Measurements from ENCODE around the gene GPATCH2L.

Gene GPATCH2L

DNA sequence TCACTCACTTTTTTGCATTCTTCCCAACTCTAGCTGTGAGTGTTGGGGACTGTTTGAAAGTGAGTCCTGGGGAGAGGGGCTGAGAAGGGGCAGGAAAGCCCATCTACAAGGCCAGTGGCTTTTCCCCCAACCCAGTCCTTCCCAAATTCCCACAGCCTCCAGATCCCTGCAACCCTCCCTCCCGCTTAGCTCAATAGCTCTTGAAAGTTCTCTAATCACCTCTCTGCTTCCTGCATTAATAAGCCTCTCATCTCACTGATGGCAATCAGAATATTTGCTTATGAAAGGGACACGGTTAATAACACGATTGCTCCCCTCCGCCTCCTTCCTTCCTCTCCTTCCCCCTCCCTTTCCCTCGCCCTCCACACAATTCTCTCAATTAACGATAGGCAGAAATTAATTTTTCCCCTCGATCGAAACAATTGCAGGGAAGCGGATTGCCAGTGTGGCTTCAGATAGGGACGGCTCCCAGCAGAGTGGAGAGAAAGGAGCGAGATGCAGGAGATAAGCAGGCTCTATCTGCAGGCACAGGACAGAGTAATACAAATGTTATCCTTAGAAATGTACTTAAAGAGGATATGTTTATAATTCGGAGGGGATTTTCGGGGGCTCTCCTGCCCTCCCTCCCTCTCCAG is 15.1 kb upstream of the GPATCH2L start:
- DNase-seq, result no peak

GRCh38 chr14:76138119-76138757 is 13.5 kb upstream of the GPATCH2L start:
- DNase-seq, result no peak

- no peak for DNase-seq
Observed at GRCh38 chr14:76138758-76139723, 12.7 kb upstream of the GPATCH2L start.

- no peak for DNase-seq
Observed at GRCh38 chr14:76143642-76144041, 8.1 kb upstream of the GPATCH2L start.

DNA sequence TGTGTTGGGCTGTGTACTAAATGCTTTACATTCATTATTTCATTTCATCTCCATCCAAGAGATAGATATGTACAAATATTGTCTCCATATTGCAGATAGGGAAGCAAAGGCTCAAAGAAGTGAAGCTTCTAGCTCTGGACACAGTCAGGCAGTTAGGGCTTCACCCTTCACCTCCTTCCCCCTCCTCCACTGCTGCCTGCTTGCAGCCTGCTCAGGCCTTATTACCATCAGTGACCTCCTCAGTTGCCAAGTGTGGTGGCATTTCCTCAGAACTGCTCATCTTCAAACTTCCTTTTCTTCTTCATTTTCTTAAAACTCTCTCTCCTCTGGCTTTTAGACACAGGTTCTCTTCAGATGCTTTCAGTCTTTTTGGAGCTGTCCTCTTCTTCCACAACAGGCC is 4.7 kb upstream of the GPATCH2L start:
- DNase-seq, result no peak

GRCh38 chr14:76149196-76149595 is 2.5 kb upstream of the GPATCH2L start:
- DNase-seq, result no peak

DNA sequence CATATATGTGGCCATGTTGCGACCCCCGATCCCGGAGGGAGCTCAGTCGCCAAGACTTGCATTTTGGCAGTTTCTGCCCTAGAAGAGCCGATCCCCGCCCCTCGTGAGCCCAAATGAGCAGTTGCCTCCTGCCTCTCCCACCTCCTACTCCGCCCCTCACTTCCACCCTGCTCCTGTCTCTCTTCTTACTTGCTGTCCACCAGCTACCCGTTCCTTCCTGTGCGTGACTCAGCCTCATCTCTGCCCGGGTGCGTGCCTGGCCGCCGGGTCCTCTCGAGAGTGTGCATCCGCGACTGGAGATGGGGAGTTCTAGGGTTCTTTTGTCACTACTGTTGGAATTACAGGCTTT is 585 bp downstream of the GPATCH2L start:
- peak; percentile 32 for DNase-seq

DNA sequence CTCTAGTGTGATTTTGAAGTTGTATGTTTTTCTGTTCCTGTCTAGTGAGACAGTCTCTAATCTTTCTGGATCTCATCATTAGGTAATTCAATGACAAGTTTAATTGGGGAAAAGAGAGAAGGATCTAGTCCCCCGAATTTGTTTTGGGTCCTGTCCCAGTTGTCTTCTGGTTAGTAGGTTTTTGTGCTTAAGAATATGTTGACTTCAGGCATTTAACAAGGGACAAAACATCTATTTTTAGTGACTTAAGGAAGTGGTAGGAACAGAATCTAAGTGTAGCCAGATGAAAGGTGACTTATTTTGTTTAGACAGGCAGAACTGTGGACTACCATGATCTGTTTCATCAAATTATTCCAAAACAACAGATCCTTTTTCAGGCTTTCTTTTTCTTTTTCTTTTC is 2.2 kb downstream of the GPATCH2L start:
- DNase-seq, result no peak

DNA sequence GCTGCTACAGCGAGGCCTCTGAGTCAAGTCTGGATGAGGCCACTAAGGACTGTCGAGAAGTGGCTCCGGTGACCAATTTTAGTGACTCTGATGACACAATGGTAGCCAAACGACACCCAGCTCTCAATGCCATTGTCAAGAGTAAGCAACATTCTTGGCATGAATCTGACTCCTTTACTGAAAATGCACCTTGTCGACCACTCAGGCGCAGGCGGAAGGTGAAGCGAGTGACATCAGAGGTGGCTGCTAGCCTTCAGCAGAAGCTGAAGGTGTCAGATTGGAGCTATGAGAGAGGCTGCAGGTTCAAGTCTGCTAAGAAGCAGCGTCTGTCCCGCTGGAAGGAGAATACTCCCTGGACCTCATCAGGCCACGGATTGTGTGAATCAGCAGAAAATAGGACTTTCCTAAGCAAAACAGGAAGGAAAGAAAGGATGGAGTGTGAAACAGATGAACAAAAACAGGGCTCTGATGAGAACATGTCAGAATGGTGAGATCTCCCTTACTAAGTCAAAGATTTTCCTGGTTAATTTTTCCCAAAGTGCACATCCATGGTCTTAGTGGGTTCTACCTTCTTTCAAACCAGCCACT is 2.9 kb downstream of the GPATCH2L start:
- no peak for DNase-seq

- no peak for DNase-seq
Observed at GRCh38 chr14:76163668-76164363, 12.1 kb downstream of the GPATCH2L start.

GRCh38 chr14:76168531-76168930 is 16.8 kb downstream of the GPATCH2L start:
- DNase-seq, result no peak

DNA sequence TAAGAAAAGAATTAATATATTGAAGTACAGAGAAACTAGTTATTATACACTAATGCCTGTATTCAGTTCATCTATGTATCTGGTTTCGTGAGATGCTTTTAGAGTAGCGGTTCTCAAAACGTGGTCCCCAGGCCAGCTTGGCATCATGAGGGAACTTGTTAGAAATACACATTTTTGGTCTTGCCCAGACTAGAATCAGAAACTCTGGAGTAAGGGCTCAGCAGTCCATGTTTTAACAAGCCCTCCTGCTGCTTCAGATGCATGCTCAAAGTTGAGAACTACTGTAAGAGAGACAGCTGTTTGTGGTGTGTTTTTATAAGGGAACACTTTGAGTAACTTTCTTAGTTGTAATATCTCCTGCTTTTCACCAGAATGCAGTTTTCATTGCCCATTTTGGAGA is 18.1 kb downstream of the GPATCH2L start:
- peak; percentile 41 for DNase-seq

DNA sequence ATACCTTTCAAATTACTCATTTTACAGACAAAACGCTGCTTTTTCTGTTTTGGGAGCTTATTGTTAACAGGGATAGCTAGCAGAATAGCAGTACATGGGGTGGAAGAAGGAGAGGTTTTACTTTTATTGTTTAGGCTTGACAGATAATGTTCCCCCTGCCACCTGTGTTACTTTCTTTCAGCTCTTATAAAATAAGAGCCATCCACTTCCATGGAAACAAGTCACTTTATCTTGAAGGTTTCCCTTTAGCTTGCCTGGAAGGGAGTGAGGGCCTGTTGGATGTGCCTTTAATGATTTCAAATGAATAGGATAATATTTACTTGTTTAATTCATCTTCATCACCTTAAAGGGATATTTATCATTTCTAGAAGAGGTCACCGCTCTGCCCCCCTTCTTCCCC is 23.3 kb downstream of the GPATCH2L start:
- DNase-seq, result no peak

- DNase-seq, result no peak
Observed at GRCh38 chr14:76175942-76176341, 24.2 kb downstream of the GPATCH2L start.

DNA sequence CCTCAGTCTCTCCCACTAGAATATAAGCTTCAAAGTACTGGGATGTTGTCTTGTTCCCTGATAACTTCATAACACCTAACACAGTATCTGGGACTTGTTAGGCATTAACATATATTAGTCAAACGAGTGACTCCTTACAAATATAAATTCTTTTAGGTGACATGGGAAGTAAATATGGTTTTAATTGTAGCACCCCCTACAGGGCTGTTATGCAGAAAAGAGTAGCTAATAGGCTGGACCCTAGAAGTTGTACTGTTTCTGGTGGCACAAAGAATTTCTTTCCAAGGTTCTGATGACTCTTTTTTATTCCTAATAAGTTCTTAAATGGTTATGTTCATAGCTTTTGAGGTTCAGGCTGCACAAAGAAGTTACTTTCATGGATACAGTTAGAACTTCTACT is 29.8 kb downstream of the GPATCH2L start:
- DNase-seq, result no peak

- peak; percentile 9 for DNase-seq
Observed at GRCh38 chr14:76186308-76187027, 34.7 kb downstream of the GPATCH2L start.

DNA sequence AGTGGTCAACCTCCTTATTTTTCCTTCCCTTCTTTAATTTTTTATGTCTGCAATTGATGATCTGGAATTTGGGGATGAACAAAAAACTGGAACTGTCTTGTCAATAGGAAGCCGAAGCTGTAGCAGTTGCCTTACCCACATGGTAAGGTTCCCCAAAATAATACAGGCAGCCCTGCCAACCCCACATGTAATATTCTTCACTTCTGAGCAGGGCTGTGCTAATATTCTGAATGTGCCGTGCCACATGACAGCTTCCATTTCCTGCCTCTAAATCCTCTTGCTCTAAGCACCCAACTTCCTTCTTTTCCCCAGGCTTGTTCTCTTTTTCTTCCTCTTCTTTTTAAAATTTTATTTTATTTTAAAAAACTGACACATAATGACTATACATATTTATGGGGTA is 39.6 kb downstream of the GPATCH2L start:
- no peak for DNase-seq

DNA sequence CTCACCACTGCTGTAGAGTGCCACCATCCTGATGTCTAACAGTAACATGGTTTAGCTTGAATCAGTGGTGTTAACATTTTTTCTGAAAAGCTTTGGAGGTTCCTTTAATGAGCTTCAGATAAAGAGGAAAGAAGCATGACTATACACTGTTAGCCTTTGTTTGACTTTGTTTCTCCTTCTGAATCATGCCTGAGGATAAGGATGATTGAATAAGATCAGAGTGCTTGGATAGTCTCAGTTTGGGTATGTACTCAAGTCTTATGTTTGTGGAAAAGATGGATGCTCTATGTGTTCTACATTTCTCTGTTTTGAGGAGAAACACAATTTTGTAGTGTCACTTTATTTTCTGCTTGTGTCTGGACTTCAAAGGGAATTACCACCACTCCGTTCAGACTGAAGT is 42.0 kb downstream of the GPATCH2L start:
- no peak for DNase-seq

- DNase-seq, result no peak
Observed at GRCh38 chr14:76194327-76194726, 42.6 kb downstream of the GPATCH2L start.

- DNase-seq, result no peak
Observed at GRCh38 chr14:76195003-76195402, 43.3 kb downstream of the GPATCH2L start.

GRCh38 chr14:76196980-76197695 is 45.4 kb downstream of the GPATCH2L start:
- DNase-seq, result no peak

DNA sequence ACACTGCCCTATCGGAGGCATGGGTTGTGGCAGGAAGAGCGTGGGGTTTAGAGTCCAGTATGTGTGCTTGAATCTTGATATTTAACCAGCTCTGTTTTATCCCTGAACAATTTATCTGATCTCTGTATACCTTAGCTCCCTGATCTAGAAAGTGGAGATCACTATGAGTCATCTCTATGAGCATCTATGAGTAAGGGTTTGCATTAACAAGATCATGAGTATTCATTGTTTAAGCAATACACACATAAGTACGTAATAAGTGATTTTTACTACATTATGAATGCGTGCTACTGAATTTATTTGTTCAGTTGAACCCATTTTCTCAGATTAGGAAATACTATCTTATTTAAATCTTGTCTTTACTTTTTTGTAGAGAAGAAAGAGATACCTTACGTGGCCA is 49.4 kb downstream of the GPATCH2L start:
- DNase-seq, result no peak
